Measurements from ENCODE around the gene FBN1. TPM values are rescaled to one million over a fixed set of nuclear protein-coding genes. Genes with fewer than 3 reads are reported as not detected.

The FBN1 gene
- total RNA-seq (2014; rRNA removed; shearing (Covaris generic)): 0.82 and 3.2 TPM in 2 replicates
- 0.44 and 1.1 TPM in 2 replicates for polyA plus RNA-seq (2015; cell fraction: cytosol; rRNA removed)
- polyA plus RNA-seq (2015; cell fraction: nucleus; rRNA removed): 1.4 and 3.7 TPM in 2 replicates

GRCh38 chr15:48645558-48646330, at the start of gene FBN1:
Gene FBN1 (minus strand): TSS chr15:48645709. CDS start chr15:48644769, 940 bp downstream.
- DNase-seq (ENCODE audit: low read depth, low spot score): no peak
- in situ Hi-C loops (cut with HindIII; ENCODE audit: low pct_unique_long_range_greater_than_20kb, low sequenced_read_pairs): no loop called here

- in situ Hi-C loops (cut with HindIII; ENCODE audit: low pct_unique_long_range_greater_than_20kb, low sequenced_read_pairs): no loop called here
- DNase-seq (ENCODE audit: low read depth, low spot score): no peak
These were observed 48.0 kb upstream of the FBN1 start for GRCh38 chr15:48693484-48693883.

GRCh38 chr15:48688493-48688892, 43.0 kb upstream of the FBN1 start:
- in situ Hi-C loops (cut with HindIII; ENCODE audit: low pct_unique_long_range_greater_than_20kb, low sequenced_read_pairs): no loop called here

GRCh38 chr15:48683991-48684765, 38.7 kb upstream of the FBN1 start:
- in situ Hi-C loops (cut with HindIII; ENCODE audit: low pct_unique_long_range_greater_than_20kb, low sequenced_read_pairs): no loop called here
- no peak for DNase-seq (ENCODE audit: low read depth, low spot score)

More at GRCh38 chr15:48688493-48688892, 43.0 kb upstream of the FBN1 start:
- DNase-seq (ENCODE audit: low read depth, low spot score): no peak

- DNase-seq (ENCODE audit: low read depth, low spot score): no peak
- in situ Hi-C loops (cut with HindIII; ENCODE audit: low pct_unique_long_range_greater_than_20kb, low sequenced_read_pairs): no loop called here
These were observed 37.6 kb upstream of the FBN1 start for GRCh38 chr15:48682942-48683651.

GRCh38 chr15:48681353-48681752, 35.8 kb upstream of the FBN1 start:
- no peak for DNase-seq (ENCODE audit: low read depth, low spot score)
- in situ Hi-C loops (cut with HindIII; ENCODE audit: low pct_unique_long_range_greater_than_20kb, low sequenced_read_pairs): no loop called here

GRCh38 chr15:48680841-48681240, 35.3 kb upstream of the FBN1 start:
- no peak for DNase-seq (ENCODE audit: low read depth, low spot score)
- in situ Hi-C loops (cut with HindIII; ENCODE audit: low pct_unique_long_range_greater_than_20kb, low sequenced_read_pairs): no loop called here

GRCh38 chr15:48679952-48680351, 34.4 kb upstream of the FBN1 start:
- no peak for DNase-seq (ENCODE audit: low read depth, low spot score)
- in situ Hi-C loops (cut with HindIII; ENCODE audit: low pct_unique_long_range_greater_than_20kb, low sequenced_read_pairs): no loop called here

- no peak for DNase-seq (ENCODE audit: low read depth, low spot score)
- in situ Hi-C loops (cut with HindIII; ENCODE audit: low pct_unique_long_range_greater_than_20kb, low sequenced_read_pairs): no loop called here
These were observed 33.3 kb upstream of the FBN1 start for GRCh38 chr15:48678851-48679250.

- in situ Hi-C loops (cut with HindIII; ENCODE audit: low pct_unique_long_range_greater_than_20kb, low sequenced_read_pairs): no loop called here
These were observed 32.3 kb upstream of the FBN1 start for GRCh38 chr15:48677821-48678220.

GRCh38 chr15:48675436-48675835, 29.9 kb upstream of the FBN1 start:
- in situ Hi-C loops (cut with HindIII; ENCODE audit: low pct_unique_long_range_greater_than_20kb, low sequenced_read_pairs): no loop called here
- DNase-seq (ENCODE audit: low read depth, low spot score): no peak

More at GRCh38 chr15:48677821-48678220, 32.3 kb upstream of the FBN1 start:
- no peak for DNase-seq (ENCODE audit: low read depth, low spot score)

GRCh38 chr15:48674876-48675275, 29.4 kb upstream of the FBN1 start:
- in situ Hi-C loops (cut with HindIII; ENCODE audit: low pct_unique_long_range_greater_than_20kb, low sequenced_read_pairs): no loop called here

GRCh38 chr15:48672206-48672605, 26.7 kb upstream of the FBN1 start:
- no peak for DNase-seq (ENCODE audit: low read depth, low spot score)
- in situ Hi-C loops (cut with HindIII; ENCODE audit: low pct_unique_long_range_greater_than_20kb, low sequenced_read_pairs): no loop called here

More at GRCh38 chr15:48674876-48675275, 29.4 kb upstream of the FBN1 start:
- DNase-seq (ENCODE audit: low read depth, low spot score): no peak

- DNase-seq (ENCODE audit: low read depth, low spot score): no peak
- in situ Hi-C loops (cut with HindIII; ENCODE audit: low pct_unique_long_range_greater_than_20kb, low sequenced_read_pairs): no loop called here
These were observed 25.9 kb upstream of the FBN1 start for GRCh38 chr15:48671103-48672022.

- no peak for DNase-seq (ENCODE audit: low read depth, low spot score)
- in situ Hi-C loops (cut with HindIII; ENCODE audit: low pct_unique_long_range_greater_than_20kb, low sequenced_read_pairs): no loop called here
These were observed 22.2 kb upstream of the FBN1 start for GRCh38 chr15:48667701-48668100.

GRCh38 chr15:48664436-48664835, 18.9 kb upstream of the FBN1 start:
- in situ Hi-C loops (cut with HindIII; ENCODE audit: low pct_unique_long_range_greater_than_20kb, low sequenced_read_pairs): no loop called here
- DNase-seq (ENCODE audit: low read depth, low spot score): no peak

GRCh38 chr15:48657950-48658591, 12.6 kb upstream of the FBN1 start:
- in situ Hi-C loops (cut with HindIII; ENCODE audit: low pct_unique_long_range_greater_than_20kb, low sequenced_read_pairs): no loop called here
- no peak for DNase-seq (ENCODE audit: low read depth, low spot score)
